H1 (cell line): Measurements from ENCODE around the gene IQSEC3. TPM values are rescaled to one million over a fixed set of nuclear protein-coding genes. Genes with fewer than 3 reads are reported as not detected.

Experiments
- CTCF ChIA-PET: fragments of 300-600 bp; sonication (Branson Sonifier 250); formaldehyde crosslinking; loops from one replicate; lab custom pipeline; 2021; ENCODE audit not compliant: partially characterized antibody; lab: Charles Lee
- POLR2A ChIA-PET: fragments of 300-600 bp; sonication (Branson Sonifier 250); formaldehyde crosslinking; loops from one replicate; lab custom pipeline; 2021; ENCODE audit warnings: inconsistent platforms; ENCODE audit not compliant: partially characterized antibody; lab: Charles Lee
- DNase-seq, 2 experiments: peaks; one replicate each; pipeline versions ENCODE4 v3.0.0 to v3.0.0-alpha.2; 2010 to 2022; ENCODE audit warnings: low spot score in 2 of 2, low read depth in 1 of 2, mixed read lengths in 1 of 2
- FAIRE-seq: peaks from 2 replicates; lab custom pipeline; 2011; peaks lifted over from hg19 to GRCh38; lab: Jason Lieb, UNC
- H2AFZ ChIP-seq: 2 replicates; pipeline ENCODE4 v1.8.1; 2012; ENCODE audit warnings: low read length, inconsistent platforms
- H2AK5ac ChIP-seq: 2 replicates; pipeline ENCODE4 v1.6.1; 2013; ENCODE audit warnings: low read depth, low read length
- H2BK120ac ChIP-seq: replicated peaks from 2 replicates; pipeline ENCODE3; 2013; ENCODE audit warnings: low read depth, low read length, inconsistent platforms
- H2BK12ac ChIP-seq: 2 replicates; pipeline ENCODE4 v1.6.1; 2013; ENCODE audit warnings: low read depth, low read length
- H2BK15ac ChIP-seq: 2 replicates; pipeline ENCODE4 v1.6.1; 2013; ENCODE audit warnings: low read length
- H2BK20ac ChIP-seq: 2 replicates; pipeline ENCODE4 v1.6.1; 2013; ENCODE audit warnings: low read length
- H2BK5ac ChIP-seq: 2 replicates; pipeline ENCODE4 v1.6.1; 2013; ENCODE audit warnings: low read depth, low read length
- H3K14ac ChIP-seq: 2 replicates; pipeline ENCODE4 v1.6.1; 2013; ENCODE audit warnings: inconsistent platforms; ENCODE audit not compliant: insufficient read length
- H3K18ac ChIP-seq: 2 replicates; pipeline ENCODE4 v1.6.1; 2013; ENCODE audit warnings: low read length; ENCODE audit errors: extremely low read depth
- H3K23ac ChIP-seq: 2 replicates; pipeline ENCODE4 v1.6.1; 2013; ENCODE audit warnings: inconsistent platforms; ENCODE audit not compliant: insufficient read length
- H3K23me2 ChIP-seq: 2 replicates; pipeline ENCODE4 v1.6.1; 2013; ENCODE audit warnings: low read depth, low read length
- H3K27ac ChIP-seq: 2 replicates; pipeline ENCODE4 v1.6.1; 2011; ENCODE audit warnings: low read depth, low read length, inconsistent platforms
- H3K27me3 ChIP-seq, 4 experiments: replicated peaks in 1 of 4; 1 replicate in 1 of 4; 2 replicates in 3 of 4; pipeline versions ENCODE4 v1.6.1 to v1.8.1; 2011 to 2013; ENCODE audit warnings: low read length in 3 of 4, mild to moderate bottlenecking in 3 of 4, inconsistent platforms in 2 of 4, mixed read lengths in 2 of 4, moderate library complexity in 1 of 4; ENCODE audit not compliant: control insufficient read depth in 3 of 4, insufficient read depth in 3 of 4; ENCODE audit errors: extremely low read depth in 1 of 4
- H3K36me3 ChIP-seq, 4 experiments: 2 replicates each; pipeline versions ENCODE4 v1.6.1 to v1.8.1; 2011 to 2013; ENCODE audit warnings: mild to moderate bottlenecking in 4 of 4, low read length in 3 of 4, moderate library complexity in 2 of 4, control low read depth in 1 of 4, inconsistent platforms in 1 of 4; ENCODE audit not compliant: insufficient read depth in 4 of 4, control insufficient read depth in 2 of 4
- H3K4ac ChIP-seq: replicated peaks from 2 replicates; pipeline ENCODE3; 2013; ENCODE audit warnings: low read length, low read depth, mixed read lengths, inconsistent platforms; ENCODE audit not compliant: insufficient read length
- H3K4me1 ChIP-seq, 4 experiments: replicated peaks in 1 of 4; 1 replicate in 1 of 4; 2 replicates in 3 of 4; pipeline versions ENCODE4 v1.6.1 to v1.8.1; 2011 to 2013; ENCODE audit warnings: low read length in 3 of 4, inconsistent platforms in 2 of 4, mixed read lengths in 1 of 4; ENCODE audit not compliant: insufficient read depth in 4 of 4, control insufficient read depth in 3 of 4
- H3K4me2 ChIP-seq, 2 experiments: 2 replicates each; pipeline versions ENCODE4 v1.6.1 to v1.8.1; 2011 to 2013; ENCODE audit warnings: low read depth in 2 of 2, low read length in 2 of 2, control low read depth in 1 of 2, inconsistent platforms in 1 of 2, mild to moderate bottlenecking in 1 of 2; ENCODE audit not compliant: insufficient read depth in 1 of 2
- H3K4me3 ChIP-seq, 4 experiments: fragments of 200-600, 300-600 bp in 1 of 4; sonication (generic), shearing (Covaris generic), sonication (Bioruptor Twin) in 1 of 4; 2 replicates each; pipeline versions ENCODE4 v1.5.1 to v1.8.1; 2011 to 2016; ENCODE audit warnings: low read length in 4 of 4, low read depth in 3 of 4, control low read depth in 2 of 4, inconsistent platforms in 2 of 4, mild to moderate bottlenecking in 2 of 4, mixed read lengths in 1 of 4, moderate library complexity in 1 of 4; ENCODE audit not compliant: insufficient read depth in 2 of 4; ENCODE audit errors: extremely low read depth in 1 of 4
- H3K56ac ChIP-seq: replicated peaks from 2 replicates; pipeline ENCODE3; 2013; ENCODE audit warnings: low read depth, mild to moderate bottlenecking, mixed read lengths, low read length, inconsistent platforms; ENCODE audit not compliant: insufficient read length
- H3K79me1 ChIP-seq: 2 replicates; pipeline ENCODE4 v1.6.1; 2013; ENCODE audit warnings: low read depth, low read length, control low read depth
- H3K79me2 ChIP-seq, 2 experiments: 2 replicates each; pipeline versions ENCODE4 v1.6.1 to v1.8.1; 2012 to 2013; ENCODE audit warnings: low read length in 2 of 2, mild to moderate bottlenecking in 2 of 2, inconsistent platforms in 1 of 2; ENCODE audit not compliant: insufficient read depth in 2 of 2, control insufficient read depth in 1 of 2
- H3K9ac ChIP-seq, 4 experiments: replicated peaks in 1 of 4; 1 replicate in 1 of 4; 2 replicates in 3 of 4; pipeline versions ENCODE4 v1.6.1 to v1.8.1; 2011 to 2013; ENCODE audit warnings: low read depth in 3 of 4, low read length in 3 of 4, control low read depth in 2 of 4, mild to moderate bottlenecking in 2 of 4, moderate library complexity in 2 of 4, inconsistent platforms in 1 of 4; ENCODE audit errors: extremely low read depth in 1 of 4
- H3K9me3 ChIP-seq, 2 experiments: 2 replicates each; pipeline versions ENCODE4 v1.6.1 to v1.8.1; 2012 to 2013; ENCODE audit warnings: mild to moderate bottlenecking in 2 of 2, moderate library complexity in 2 of 2, control low read depth in 1 of 2, inconsistent platforms in 1 of 2, low read depth in 1 of 2, low read length in 1 of 2, mixed read lengths in 1 of 2; ENCODE audit not compliant: insufficient read depth in 2 of 2
- H4K20me1 ChIP-seq, 2 experiments: replicated peaks in 1 of 2; 2 replicates each; pipeline versions ENCODE3 to v1.8.1; 2011 to 2013; ENCODE audit warnings: inconsistent platforms in 2 of 2, low read length in 2 of 2, mild to moderate bottlenecking in 1 of 2; ENCODE audit not compliant: insufficient read depth in 2 of 2, control insufficient read depth in 1 of 2
- H4K5ac ChIP-seq: 2 replicates; pipeline ENCODE4 v1.6.1; 2013; ENCODE audit warnings: low read length, low read depth, mixed read lengths, inconsistent platforms; ENCODE audit not compliant: insufficient read length
- H4K8ac ChIP-seq: 2 replicates; pipeline ENCODE4 v1.8.0; 2013; ENCODE audit warnings: mild to moderate bottlenecking, moderate library complexity, low read length, inconsistent platforms; ENCODE audit not compliant: insufficient read depth; ENCODE audit errors: extremely low read depth
- H4K91ac ChIP-seq: replicated peaks from 2 replicates; pipeline ENCODE3; 2013; ENCODE audit warnings: low read length, mixed read lengths, inconsistent platforms; ENCODE audit not compliant: insufficient read length
- WGBS, 2 experiments: shearing (Covaris generic) in 1 of 2; methylation state at CpG; one replicate each; pipeline versions ENCODE4 v1.1.6 to v1.1.7; 2013 to 2015; ENCODE audit warnings: low lambda C conversion rate in 2 of 2, mixed read lengths in 2 of 2, inconsistent platforms in 1 of 2, low coverage in 1 of 2, missing lambda C conversion rate in 1 of 2; ENCODE audit not compliant: insufficient replicate concordance in 2 of 2, insufficient coverage in 1 of 2, insufficient read length in 1 of 2; ENCODE audit errors: extremely low coverage in 1 of 2, missing lambda C conversion rate in 1 of 2; 5-methylcytosine and 5-hydroxymethylcytosine counted together
- polyA plus RNA-seq, 7 experiments: library from polyadenylated mRNA; depleted of rRNA in 3 of 7; stranded (reverse) in 5 of 7; unstranded in 2 of 7; fragments of >200 nt in 5 of 7; fragments of 200-250 nt in 2 of 7; gene quantifications; 1 replicate in 5 of 7; 2 replicates in 1 of 7; 4 replicates in 1 of 7; pipeline versions ENCODE4 v1.2.1 to v1.2.3, GENCODE V29; 2011 to 2013; ENCODE audit warnings: missing spikeins in 2 of 7, mixed read lengths in 2 of 7
- total RNA-seq: library from RNA; stranded (reverse); fragmentation: NEBNext Ultra II Directional; extraction: Animal tissue kit (Norgen Biotek cat#: 25700); gene quantifications from 2 replicates; pipeline ENCODE4 v1.2.1, GENCODE V29; 2021

The IQSEC3 gene
- total and polyA plus RNA-seq, 2 of the 8 experiments (the other 6 are each of a cell fraction or from before 2014, with no cell fraction given), result 1.2 to 3.1 TPM

GRCh38 chr12:155006-155405 is 88.4 kb downstream of the IQSEC3 start:
- Histone ChIP-seq H3K79me1 (no peaks in the 10 kb centered on the region), H2BK20ac (0 out of 2 replicates have a peak overlapping the region, but pooled peaks have one; percentile 40), H3K79me2 (no peaks in the 10 kb centered on the region), H3K4ac (no peak overlapping the region), H3K4me1 (peaks cover 0 to 11% (median 2%) of the 10 kb centered on the region in 4 experiments; a peak in 5 of 7 replicates), H2AFZ (no peak overlapping the region), H3K9me3 (no peaks in the 10 kb centered on the region), H2BK5ac (no peak overlapping the region), H3K23me2 (no peaks in the 10 kb centered on the region), H4K91ac (no peak overlapping the region), H3K36me3 (no peaks in the 10 kb centered on the region), H2AK5ac (no peak overlapping the region), H3K56ac (no peak overlapping the region), H4K5ac (no peak overlapping the region), H3K27ac (no peak overlapping the region), H3K27me3 (no peaks in the 10 kb centered on the region), H4K8ac (no peak overlapping the region), H3K4me3 (no peak overlapping the region), H3K9ac (no peak overlapping the region), H4K20me1 (no peaks in the 10 kb centered on the region), H3K14ac (no peak overlapping the region), H3K23ac (no peak overlapping the region), H2BK15ac (no peak overlapping the region; the same call in 1 of the 2 replicates), H2BK12ac (no peak overlapping the region), H3K4me2 (no peak overlapping the region), H2BK120ac (no peak overlapping the region), H3K18ac (no peak overlapping the region)
- WGBS, 2 experiments, result 86% methylated on average over 9 of the region's 9 CpGs; no CpG with 5 or more reads in 1 of the 2 experiments
- FAIRE-seq (no peak), DNase-seq (no peak)
- ChIA-PET CTCF (interaction anchor here (0.6 to 6.6 kb wide), 7 partner anchors 10 to 65 kb away, joined by 3 to 39 read pairs (median 4); no protein-coding TSS in a partner anchor), POLR2A (interaction anchor here (0.8 kb wide), 1 partner anchor 15 kb away, joined by 3 read pairs; no protein-coding TSS in a partner anchor)
